Measurements from ENCODE around the gene KRTAP11-1. TPM values are rescaled to one million over a fixed set of nuclear protein-coding genes. Genes with fewer than 3 reads are reported as not detected.

The KRTAP11-1 gene
- total RNA-seq, 1 donor from 2014 or later, result not detected

GRCh38 chr21:30831194-30831765 lies 50.1 kb downstream of the KRTAP11-1 start:
- FAIRE-seq (no peak), DNase-seq (ENCODE audit: low read depth) (no peak)
- Histone ChIP-seq H4K20me1 (ENCODE audit: insufficient read depth, low read length) (no peaks in the 10 kb centered on the region), H3K4me2 (ENCODE audit: low read length) (no peak overlapping the region), H3K27ac (ENCODE audit: low read depth, low read length) (no peak overlapping the region), H3K9ac (ENCODE audit: low read length) (no peak overlapping the region), H3K36me3 (ENCODE audit: insufficient read depth, low read length) (no peaks in the 10 kb centered on the region), H3K4me3 (ENCODE audit: insufficient read depth, low read depth, low read length) (no peak overlapping the region), H2AFZ (ENCODE audit: low read depth, low read length) (no peak overlapping the region), H3K9me3 (ENCODE audit: insufficient read depth, low read depth, low read length) (peaks cover 9% of the 10 kb centered on the region), H3K27me3 (ENCODE audit: insufficient read depth, low read length) (no peaks in the 10 kb centered on the region), H3K79me2 (ENCODE audit: insufficient read depth, low read length) (no peaks in the 10 kb centered on the region), H3K4me1 (ENCODE audit: insufficient read depth, low read length) (no peaks in the 10 kb centered on the region)
- H3K9me3 Mint-ChIP-seq (ENCODE audit: unreplicated experiment), result no peaks in the 10 kb centered on the region
- H3K27ac Mint-ChIP-seq (ENCODE audit: unreplicated experiment), result no peak overlapping the region
- no peaks in the 10 kb centered on the region for H3K4me1 Mint-ChIP-seq (ENCODE audit: low read depth, unreplicated experiment)
- peak; percentile 30 for TF ChIP-seq CTCF (IDR thresholded peaks at IDR 0.05; ENCODE audit: insufficient read depth, low read depth, low read length)
- no peak for TF ChIP-seq EZH2 (IDR thresholded peaks at IDR 0.05; ENCODE audit: insufficient read depth, low read length)
- H3K4me3 Mint-ChIP-seq (ENCODE audit: unreplicated experiment), result no peak overlapping the region
- no peaks in the 10 kb centered on the region for H3K36me3 Mint-ChIP-seq (ENCODE audit: low read depth, unreplicated experiment)
- no peaks in the 10 kb centered on the region for H3K27me3 Mint-ChIP-seq (ENCODE audit: low read depth, unreplicated experiment)

Other genes starting within 250 kb of the KRTAP11-1 start
- not detected in 2 replicates for gene KRTAP20-2, start 246.4 kb downstream of the KRTAP11-1 start, total RNA-seq
- gene KRTAP20-3, start 238.7 kb downstream of the KRTAP11-1 start, total RNA-seq, result not detected in 2 replicates
- gene KRTAP21-3, start 162.8 kb downstream of the KRTAP11-1 start, total RNA-seq, result not detected in 2 replicates
- not detected in 2 replicates for gene KRTAP21-2, start 134.3 kb downstream of the KRTAP11-1 start, total RNA-seq
- gene KRTAP21-1, start 126.2 kb downstream of the KRTAP11-1 start, total RNA-seq, result not detected in 2 replicates
- not detected in 2 replicates for gene KRTAP8-1, start 68.3 kb downstream of the KRTAP11-1 start, total RNA-seq
- gene KRTAP7-1, start 51.8 kb downstream of the KRTAP11-1 start, total RNA-seq, result not detected in 2 replicates
- gene KRTAP19-8, start 156.9 kb upstream of the KRTAP11-1 start, total RNA-seq, result not detected in 2 replicates